ENCODE data around the gene MDGA2.
A peak's percentile ranks its signal among the peaks of the same experiment; 100 is the strongest.

The MDGA2 gene

GRCh38 chr14:46861753-46862152 is 813.7 kb downstream of the MDGA2 start:
- no peak for DNase-seq

GRCh38 chr14:46840944-46841720 is 834.3 kb downstream of the MDGA2 start:
- peak; percentile 21 for DNase-seq

- no peak for DNase-seq
Measured at GRCh38 chr14:46820291-46820690, 855.1 kb downstream of the MDGA2 start.

- no peak for DNase-seq
Measured at GRCh38 chr14:46819117-46819516, 856.3 kb downstream of the MDGA2 start.

GRCh38 chr14:46818147-46818546 is 857.3 kb downstream of the MDGA2 start:
- no peak for DNase-seq

GRCh38 chr14:46793144-46793543 is 882.3 kb downstream of the MDGA2 start:
- DNase-seq: no peak
